Epithelial cell of esophagus (primary cell): Measurements from ENCODE around the gene AGT.

ENCODE experiments used
- DNase-seq: peaks from one replicate; pipeline ENCODE4 v3.0.0; 2010; ENCODE audit warnings: low read depth
- H3K4me3 ChIP-seq: 2 replicates; pipeline ENCODE4 v1.5.1; 2011; ENCODE audit warnings: mild to moderate bottlenecking, low read length, control low read depth
- CTCF ChIP-seq: IDR thresholded peaks from 2 replicates; pipeline ENCODE4 v1.5.1; 2011; ENCODE audit warnings: low read depth, mild to moderate bottlenecking, low read length, control low read depth, inconsistent platforms; ENCODE audit not compliant: insufficient read depth; ENCODE audit errors: missing control alignments

Gene AGT

GRCh38 chr1:230745071-230745470 lies 31.1 kb upstream of the AGT start:
- TF ChIP-seq CTCF, result no peak
- DNase-seq, result no peak
- H3K4me3 ChIP-seq, result no peak overlapping the region

GRCh38 chr1:230744382-230744781 lies 30.5 kb upstream of the AGT start:
- H3K4me3 ChIP-seq, result no peak overlapping the region
- DNase-seq, result peak; percentile 30
- TF ChIP-seq CTCF, result no peak

- TF ChIP-seq CTCF, result no peak
- DNase-seq, result no peak
- no peak overlapping the region for H3K4me3 ChIP-seq
These were observed 30.0 kb upstream of the AGT start for GRCh38 chr1:230743899-230744298.

GRCh38 chr1:230739564-230740290 lies 25.8 kb upstream of the AGT start:
- no peak for TF ChIP-seq CTCF
- no peak overlapping the region for H3K4me3 ChIP-seq
- no peak for DNase-seq

GRCh38 chr1:230737622-230738262 lies 23.8 kb upstream of the AGT start:
- no peak overlapping the region for H3K4me3 ChIP-seq
- DNase-seq, result no peak
- no peak for TF ChIP-seq CTCF

GRCh38 chr1:230735447-230735846 lies 21.5 kb upstream of the AGT start:
- peak; percentile 32 for DNase-seq
- H3K4me3 ChIP-seq, result no peak overlapping the region
- no peak for TF ChIP-seq CTCF

GRCh38 chr1:230730977-230731376 lies 17.1 kb upstream of the AGT start:
- no peak overlapping the region for H3K4me3 ChIP-seq
- no peak for TF ChIP-seq CTCF
- no peak for DNase-seq
